Endothelial cell of umbilical vein (primary cell): ENCODE data around the gene RARRES2. TPM values are rescaled to one million over a fixed set of nuclear protein-coding genes. Genes with fewer than 3 reads are reported as not detected.
A peak's percentile ranks its signal among the peaks of the same experiment; 100 is the strongest.

Experiments
- BruUV-seq: library from RNA; stranded (reverse); fragments of 400-500 nt; replicated peaks from 2 replicates; lab custom pipeline; 2021; lab: Mats Ljungman, UMichigan
- CTCF ChIA-PET: fragments of 300-600, 350-600 bp; sonication (Branson Sonifier 250); formaldehyde crosslinking; loops from one replicate; lab custom pipeline; 2021; ENCODE audit warnings: antibody characterized with exemption, inconsistent platforms; lab: Charles Lee
- POLR2A ChIA-PET: fragments of 300-600, 350-600 bp; sonication (Branson Sonifier 250); formaldehyde crosslinking; loops from one replicate; lab custom pipeline; 2021; ENCODE audit warnings: antibody characterized with exemption, inconsistent platforms; lab: Charles Lee
- DNase-seq: peaks from one replicate; pipeline ENCODE4 v3.0.0-alpha.2; 2011; ENCODE audit warnings: low read depth, low spot score
- FAIRE-seq: peaks from 2 replicates; lab custom pipeline; 2011; peaks lifted over from hg19 to GRCh38; lab: Jason Lieb, UNC
- H2AFZ ChIP-seq: 2 replicates; pipeline ENCODE4 v1.6.0; 2012; ENCODE audit warnings: low read depth, low read length, control low read depth, inconsistent platforms
- H3K27ac ChIP-seq: 2 replicates; pipeline ENCODE4 v1.5.1; 2011; ENCODE audit warnings: low read depth, mild to moderate bottlenecking, control low read depth, low read length, moderate library complexity; ENCODE audit not compliant: insufficient read depth
- H3K27me3 ChIP-seq, 2 experiments: 2 replicates each; pipeline versions ENCODE4 v1.6.0 to v1.6.1; 2011; ENCODE audit warnings: low read length in 2 of 2, mixed read lengths in 1 of 2; ENCODE audit not compliant: control insufficient read depth in 2 of 2, insufficient read depth in 2 of 2
- H3K36me3 ChIP-seq, 2 experiments: 2 replicates in 1 of 2; 3 replicates in 1 of 2; pipeline ENCODE4 v1.5.1; 2011; ENCODE audit warnings: low read length in 2 of 2, mild to moderate bottlenecking in 1 of 2, moderate library complexity in 1 of 2; ENCODE audit not compliant: control insufficient read depth in 2 of 2, insufficient read depth in 2 of 2; ENCODE audit errors: extremely low read depth in 1 of 2
- H3K4me1 ChIP-seq: 3 replicates; pipeline ENCODE4 v1.5.1; 2011; ENCODE audit warnings: mild to moderate bottlenecking, low read length; ENCODE audit not compliant: control insufficient read depth, insufficient read depth; ENCODE audit errors: extremely low read depth
- H3K4me2 ChIP-seq: 2 replicates; pipeline ENCODE4 v1.6.1; 2011; ENCODE audit warnings: low read length, control low read depth, mixed read lengths; ENCODE audit not compliant: insufficient read depth
- H3K4me3 ChIP-seq, 3 experiments: fragments of 200-600 bp in 1 of 3; sonication (generic), shearing (Covaris generic) in 1 of 3; replicated peaks in 1 of 3; 2 replicates each; pipeline ENCODE4 v1.5.1; 2011 to 2016; ENCODE audit warnings: control low read depth in 3 of 3, low read length in 3 of 3, mild to moderate bottlenecking in 2 of 3, inconsistent platforms in 1 of 3, low read depth in 1 of 3, moderate library complexity in 1 of 3; ENCODE audit not compliant: insufficient read depth in 1 of 3
- H3K79me2 ChIP-seq: 2 replicates; pipeline ENCODE4 v1.6.0; 2012; ENCODE audit warnings: low read length, inconsistent platforms; ENCODE audit not compliant: control insufficient read depth, insufficient read depth
- H3K9ac ChIP-seq: replicated peaks from 2 replicates; pipeline ENCODE3; 2011; ENCODE audit warnings: low read length, control low read depth; ENCODE audit not compliant: insufficient read depth; ENCODE audit errors: extremely low read depth
- H3K9me1 ChIP-seq: replicated peaks from 3 replicates; pipeline ENCODE4 v1.6.0; 2011; ENCODE audit warnings: mild to moderate bottlenecking, low read length; ENCODE audit not compliant: control insufficient read depth, insufficient read depth; ENCODE audit errors: extremely low read depth
- H3K9me3 ChIP-seq: replicated peaks from 2 replicates; pipeline ENCODE4 v1.5.1; 2012; ENCODE audit warnings: low read length, inconsistent platforms; ENCODE audit not compliant: control insufficient read depth, insufficient read depth
- H4K20me1 ChIP-seq: replicated peaks from 2 replicates; pipeline ENCODE3; 2011; ENCODE audit warnings: mild to moderate bottlenecking, low read length; ENCODE audit not compliant: control insufficient read depth, insufficient read depth; ENCODE audit errors: extremely low read depth
- EZH2 ChIP-seq: IDR thresholded peaks from 2 replicates; pipeline ENCODE4 v1.6.1; 2012; ENCODE audit warnings: borderline replicate concordance, low read depth, mild to moderate bottlenecking, moderate library complexity, low read length, inconsistent platforms; ENCODE audit not compliant: severe bottlenecking
- FOS ChIP-seq: IDR thresholded peaks from 2 replicates; pipeline ENCODE4 v1.6.1; 2011; ENCODE audit warnings: mild to moderate bottlenecking, low read length, moderate library complexity, borderline replicate concordance; ENCODE audit not compliant: insufficient read depth
- GATA2 ChIP-seq: IDR thresholded peaks from 2 replicates; pipeline ENCODE4 v1.7.0; 2011; ENCODE audit warnings: low read depth, mild to moderate bottlenecking, moderate library complexity, mixed read lengths, low read length; ENCODE audit not compliant: insufficient read length, insufficient read depth
- JUN ChIP-seq: IDR thresholded peaks from 2 replicates; pipeline ENCODE4 v1.6.1; 2011; ENCODE audit warnings: borderline replicate concordance, low read depth; ENCODE audit not compliant: insufficient read length, insufficient read depth
- MYC ChIP-seq: IDR thresholded peaks from one replicate; pipeline ENCODE4 v1.6.1; 2011; ENCODE audit warnings: mild to moderate bottlenecking, low read depth, low read length
- POLR2A ChIP-seq: IDR thresholded peaks from 2 replicates; pipeline ENCODE4 v1.6.1; 2012; ENCODE audit warnings: low read depth, mild to moderate bottlenecking, control low read depth, low read length
- POLR2AphosphoS5 ChIP-seq: IDR thresholded peaks from 2 replicates; pipeline ENCODE4 v1.6.1; 2012; ENCODE audit warnings: low read depth, mild to moderate bottlenecking, control low read depth, low read length, moderate library complexity; ENCODE audit not compliant: insufficient read depth
- dilution Hi-C: fragments of 300-500 bp; cut with MboI; formaldehyde crosslinking; loops from one replicate; pipeline ENCODE4 v1.15.0; 2019; ENCODE audit warnings: low sequenced_read_pairs; ENCODE audit not compliant: extremely low pct_ligation_motif_present
- intact Hi-C: fragments of 100-400 bp; cut with micrococcal nuclease; formaldehyde crosslinking; loops from one replicate; pipeline ENCODE4 v1.10.0; 2022
- polyA plus RNA-seq, 4 experiments: library from polyadenylated mRNA; depleted of rRNA in 3 of 4; stranded (reverse) in 3 of 4; unstranded in 1 of 4; fragments of >200 nt; gene quantifications; 2 replicates each; pipeline versions ENCODE4 v1.2.1 to v1.2.3, GENCODE V29; 2011 to 2012; ENCODE audit warnings: missing spikeins in 1 of 4
- total RNA-seq: library from RNA; stranded (reverse); gene quantifications from 2 replicates; pipeline ENCODE4 v1.2.3, GENCODE V29; 2021
- TF ChIP-seq, protein P1 (sequence below): IDR thresholded peaks from 2 replicates; pipeline ENCODE4 v1.6.1; 2011; ENCODE audit not compliant: insufficient read depth, insufficient read length
- TF ChIP-seq, protein P2 (sequence below), 2 donors: IDR thresholded peaks; 1 replicate in 1 of 2; 2 replicates in 1 of 2; pipeline ENCODE4 v1.5.1; 2011; ENCODE audit warnings: low read length in 2 of 2, mild to moderate bottlenecking in 2 of 2, moderate library complexity in 2 of 2, control low read depth in 1 of 2, inconsistent platforms in 1 of 2, low read depth in 1 of 2; ENCODE audit not compliant: insufficient read depth in 1 of 2; ENCODE audit errors: extremely low read depth in 1 of 2

Gene RARRES2
- total and polyA plus RNA-seq, 2 donors (not counting 3 experiments of a cell fraction or from before 2014, with no cell fraction given): not detected

DNA sequence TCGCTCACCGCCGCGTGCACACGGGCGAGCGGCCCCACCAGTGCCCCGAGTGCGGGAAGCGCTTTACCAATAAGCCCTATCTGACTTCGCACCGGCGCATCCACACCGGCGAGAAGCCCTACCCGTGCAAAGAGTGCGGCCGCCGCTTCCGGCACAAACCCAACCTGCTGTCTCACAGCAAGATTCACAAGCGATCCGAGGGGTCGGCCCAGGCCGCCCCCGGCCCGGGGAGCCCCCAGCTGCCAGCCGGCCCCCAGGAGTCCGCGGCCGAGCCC is 30.5 kb upstream of the RARRES2 start:
- Histone ChIP-seq H3K9me1 (no peaks in the 10 kb centered on the region), H3K9me3 (no peaks in the 10 kb centered on the region), H3K4me2 (no peak overlapping the region), H2AFZ (no peak overlapping the region), H3K27me3 (no peaks in the 10 kb centered on the region), H3K9ac (no peak overlapping the region), H3K27ac (no peak overlapping the region), H3K4me1 (peaks cover 22% of the 10 kb centered on the region), H3K79me2 (peaks cover 54% of the 10 kb centered on the region), H4K20me1 (no peaks in the 10 kb centered on the region), H3K4me3 (no peak overlapping the region), H3K36me3 (peaks cover 15 to 37% of the 10 kb centered on the region in 2 experiments)
- dilution Hi-C loops (no loop called here), intact Hi-C loops (loop anchor here (10.0 kb wide), 1 partner anchor 193 kb away; the partner anchor contains the start of gene GIMAP4)
- no peak for TF ChIP-seq MYC
- no TSS peak for BruUV-seq
- POLR2A ChIA-PET: no interaction called here
- DNase-seq (no peak), FAIRE-seq (no peak)
- CTCF ChIA-PET: no interaction called here

DNA sequence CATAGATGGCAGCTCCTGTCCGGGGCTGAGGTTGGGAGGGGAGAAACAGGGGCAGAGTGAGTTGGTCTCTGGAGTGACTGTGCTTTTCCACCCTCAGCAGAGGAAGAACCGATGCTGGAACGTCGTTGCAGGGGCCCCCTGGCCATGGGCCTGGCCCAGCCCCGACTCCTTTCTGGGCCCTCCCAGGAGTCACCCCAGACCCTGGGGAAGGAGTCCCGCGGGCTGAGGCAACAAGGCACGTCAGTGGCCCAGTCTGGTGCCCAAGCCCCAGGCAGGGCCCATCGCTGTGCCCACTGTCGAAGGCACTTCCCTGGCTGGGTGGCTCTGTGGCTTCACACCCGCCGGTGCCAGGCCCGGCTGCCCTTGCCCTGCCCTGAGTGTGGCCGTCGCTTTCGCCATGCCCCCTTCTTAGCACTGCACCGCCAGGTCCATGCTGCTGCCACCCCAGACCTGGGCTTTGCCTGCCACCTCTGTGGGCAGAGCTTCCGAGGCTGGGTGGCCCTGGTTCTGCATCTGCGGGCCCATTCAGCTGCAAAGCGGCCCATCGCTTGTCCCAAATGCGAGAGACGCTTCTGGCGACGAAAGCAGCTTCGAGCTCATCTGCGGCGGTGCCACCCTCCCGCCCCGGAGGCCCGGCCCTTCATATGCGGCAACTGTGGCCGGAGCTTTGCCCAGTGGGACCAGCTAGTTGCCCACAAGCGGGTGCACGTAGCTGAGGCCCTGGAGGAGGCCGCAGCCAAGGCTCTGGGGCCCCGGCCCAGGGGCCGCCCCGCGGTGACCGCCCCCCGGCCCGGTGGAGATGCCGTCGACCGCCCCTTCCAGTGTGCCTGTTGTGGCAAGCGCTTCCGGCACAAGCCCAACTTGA is 29.9 kb upstream of the RARRES2 start:
- Histone ChIP-seq H3K4me2 (no peak overlapping the region), H3K9me3 (no peaks in the 10 kb centered on the region), H3K4me1 (peaks cover 17% of the 10 kb centered on the region), H3K27ac (peak overlapping the region; percentile 57), H3K9ac (no peak overlapping the region), H3K36me3 (peaks cover 15 to 37% of the 10 kb centered on the region in 2 experiments), H4K20me1 (no peaks in the 10 kb centered on the region), H3K27me3 (no peaks in the 10 kb centered on the region), H2AFZ (no peak overlapping the region), H3K9me1 (no peaks in the 10 kb centered on the region), H3K4me3 (no peak overlapping the region), H3K79me2 (peaks cover 54% of the 10 kb centered on the region)
- intact Hi-C loops: loop anchor here (10.0 kb wide), 1 partner anchor 193 kb away; the partner anchor contains the start of gene GIMAP4
- POLR2A ChIA-PET: no interaction called here
- dilution Hi-C loops: no loop called here
- DNase-seq: no peak
- FAIRE-seq: no peak
- BruUV-seq: no TSS peak
- CTCF ChIA-PET: no interaction called here
- TF ChIP-seq MYC: no peak
- TF ChIP-seq GATA2: no peak
- TF ChIP-seq EZH2: no peak
- no peak for TF ChIP-seq POLR2A
- no peak for TF ChIP-seq FOS
- no peak for TF ChIP-seq JUN
- TF ChIP-seq, protein P1, sequence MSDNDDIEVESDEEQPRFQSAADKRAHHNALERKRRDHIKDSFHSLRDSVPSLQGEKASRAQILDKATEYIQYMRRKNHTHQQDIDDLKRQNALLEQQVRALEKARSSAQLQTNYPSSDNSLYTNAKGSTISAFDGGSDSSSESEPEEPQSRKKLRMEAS: no peak
- TF ChIP-seq, protein P2, sequence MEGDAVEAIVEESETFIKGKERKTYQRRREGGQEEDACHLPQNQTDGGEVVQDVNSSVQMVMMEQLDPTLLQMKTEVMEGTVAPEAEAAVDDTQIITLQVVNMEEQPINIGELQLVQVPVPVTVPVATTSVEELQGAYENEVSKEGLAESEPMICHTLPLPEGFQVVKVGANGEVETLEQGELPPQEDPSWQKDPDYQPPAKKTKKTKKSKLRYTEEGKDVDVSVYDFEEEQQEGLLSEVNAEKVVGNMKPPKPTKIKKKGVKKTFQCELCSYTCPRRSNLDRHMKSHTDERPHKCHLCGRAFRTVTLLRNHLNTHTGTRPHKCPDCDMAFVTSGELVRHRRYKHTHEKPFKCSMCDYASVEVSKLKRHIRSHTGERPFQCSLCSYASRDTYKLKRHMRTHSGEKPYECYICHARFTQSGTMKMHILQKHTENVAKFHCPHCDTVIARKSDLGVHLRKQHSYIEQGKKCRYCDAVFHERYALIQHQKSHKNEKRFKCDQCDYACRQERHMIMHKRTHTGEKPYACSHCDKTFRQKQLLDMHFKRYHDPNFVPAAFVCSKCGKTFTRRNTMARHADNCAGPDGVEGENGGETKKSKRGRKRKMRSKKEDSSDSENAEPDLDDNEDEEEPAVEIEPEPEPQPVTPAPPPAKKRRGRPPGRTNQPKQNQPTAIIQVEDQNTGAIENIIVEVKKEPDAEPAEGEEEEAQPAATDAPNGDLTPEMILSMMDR (IDR thresholded peaks at IDR 0.05; ENCODE audit: extremely low read depth in 1 of 2, insufficient read depth in 1 of 2, low read depth in 1 of 2, low read length in 2 of 2): no peak
- TF ChIP-seq POLR2AphosphoS5: no peak
